Activated naive CD8-positive, alpha-beta T cell treated with anti-CD3 and anti-CD28 coated beads, Interleukin-2, amount 10 ng/mL, durations not matched to agents 7 days and 5 days (primary cell): ENCODE results near the gene APC2. TPM values are rescaled to one million over a fixed set of nuclear protein-coding genes. Genes with fewer than 3 reads are reported as not detected.

Experiments used
- ATAC-seq: fragments of 150-1000 bp; cut with Tn5 transposase; one replicate; pipeline ENCODE4 v1.10.0; 2021; ENCODE audit warnings: low read depth, moderate library complexity
- POLR2A ChIA-PET: fragments of 350-600 bp; sonication (Branson Sonifier 250); formaldehyde crosslinking; loops from one replicate; lab custom pipeline; 2021; ENCODE audit warnings: antibody characterized with exemption; lab: Charles Lee
- DNase-seq: peaks from one replicate; pipeline ENCODE4 v3.0.0; 2021
- H3K27ac Mint-ChIP-seq: one replicate; pipeline ENCODE4 v1.8.0; 2022; ENCODE audit warnings: mild to moderate bottlenecking, mixed read lengths
- H3K27me3 Mint-ChIP-seq: one replicate; pipeline ENCODE4 v1.8.0; 2022; ENCODE audit warnings: mild to moderate bottlenecking, moderate library complexity, mixed read lengths
- H3K36me3 Mint-ChIP-seq: one replicate; pipeline ENCODE4 v1.8.0; 2021; ENCODE audit warnings: mild to moderate bottlenecking, mixed read lengths
- H3K4me1 Mint-ChIP-seq: one replicate; pipeline ENCODE4 v1.8.0; 2021; ENCODE audit warnings: mixed read lengths
- H3K4me3 Mint-ChIP-seq: one replicate; pipeline ENCODE4 v1.8.0; 2022; ENCODE audit warnings: mild to moderate bottlenecking, moderate library complexity, mixed read lengths
- H3K9me3 Mint-ChIP-seq: one replicate; pipeline ENCODE4 v1.8.0; 2021; ENCODE audit warnings: mixed read lengths
- total RNA-seq, 2 experiments: library from RNA; stranded (reverse); gene quantifications; one replicate each; pipeline ENCODE4 v1.2.3, GENCODE V29; 2021

Gene APC2
- total RNA-seq, 2 experiments from 2014 or later, result 0.06 to 0.11 TPM

GRCh38 chr19:1450735-1451731, 1.1 kb downstream of the APC2 start:
- no peak for DNase-seq
- Mint-ChIP-seq H3K27ac (no peak overlapping the region), H3K36me3 (no peaks in the 10 kb centered on the region), H3K27me3 (peaks cover 69% of the 10 kb centered on the region), H3K4me1 (peaks cover 9% of the 10 kb centered on the region), H3K4me3 (no peak overlapping the region), H3K9me3 (no peaks in the 10 kb centered on the region)
- ATAC-seq, result no peak
- POLR2A ChIA-PET, result no interaction called here

GRCh38 chr19:1451916-1452801, 2.2 kb downstream of the APC2 start:
- ATAC-seq (no peak), DNase-seq (no peak)
- POLR2A ChIA-PET, result no interaction called here
- Mint-ChIP-seq H3K27ac (no peak overlapping the region), H3K4me3 (no peak overlapping the region), H3K9me3 (no peaks in the 10 kb centered on the region), H3K4me1 (peaks cover 9% of the 10 kb centered on the region), H3K27me3 (peaks cover 65% of the 10 kb centered on the region), H3K36me3 (no peaks in the 10 kb centered on the region)

DNA sequence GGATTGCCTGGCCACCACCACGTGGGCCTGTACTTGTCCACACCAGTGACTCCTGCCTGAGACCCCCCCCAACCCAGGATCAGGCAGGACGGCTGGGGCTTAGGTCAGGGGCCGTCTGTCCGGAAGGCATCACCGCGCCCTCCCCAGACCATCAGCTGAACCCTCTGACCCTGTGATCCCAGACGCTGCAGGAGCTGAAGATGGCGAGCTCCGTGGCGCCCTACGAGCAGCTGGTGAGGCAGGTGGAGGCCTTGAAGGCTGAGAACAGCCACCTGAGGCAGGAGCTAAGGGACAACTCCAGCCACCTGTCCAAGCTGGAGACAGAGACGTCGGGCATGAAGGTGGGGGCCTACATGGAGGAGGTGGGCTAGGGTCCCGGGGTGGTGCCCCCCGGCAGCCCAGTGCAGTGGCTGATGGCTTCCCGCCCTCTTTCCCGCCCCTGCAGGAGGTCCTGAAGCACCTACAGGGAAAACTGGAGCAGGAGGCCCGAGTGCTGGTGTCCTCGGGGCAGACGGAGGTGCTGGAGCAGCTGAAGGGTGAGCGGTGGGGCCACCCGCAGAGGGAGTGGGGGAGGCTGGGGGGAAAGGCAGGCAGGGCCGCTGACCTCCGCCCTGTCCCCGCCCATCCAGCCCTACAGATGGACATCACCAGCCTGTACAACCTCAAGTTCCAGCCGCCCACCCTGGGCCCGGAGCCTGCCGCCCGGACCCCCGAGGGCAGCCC, 3.0 kb downstream of the APC2 start:
- POLR2A ChIA-PET, result no interaction called here
- DNase-seq (no peak), ATAC-seq (no peak)
- peaks cover 9% of the 10 kb centered on the region for H3K4me1 Mint-ChIP-seq
- no peaks in the 10 kb centered on the region for H3K9me3 Mint-ChIP-seq
- H3K36me3 Mint-ChIP-seq, result no peaks in the 10 kb centered on the region
- no peak overlapping the region for H3K27ac Mint-ChIP-seq
- no peak overlapping the region for H3K4me3 Mint-ChIP-seq
- peaks cover 63% of the 10 kb centered on the region for H3K27me3 Mint-ChIP-seq

GRCh38 chr19:1453525-1454364, 3.8 kb downstream of the APC2 start:
- Mint-ChIP-seq H3K36me3 (no peaks in the 10 kb centered on the region), H3K4me3 (no peak overlapping the region), H3K9me3 (no peaks in the 10 kb centered on the region), H3K27ac (no peak overlapping the region), H3K27me3 (peaks cover 60% of the 10 kb centered on the region), H3K4me1 (peaks cover 9% of the 10 kb centered on the region)
- DNase-seq, result no peak
- no peak for ATAC-seq
- POLR2A ChIA-PET, result no interaction called here

- POLR2A ChIA-PET, result interaction anchor here (1.4 kb wide), 1 partner anchor 17 kb away, joined by 3 read pairs; no protein-coding TSS in a partner anchor
- Mint-ChIP-seq H3K4me3 (no peak overlapping the region), H3K27ac (no peak overlapping the region)
These were observed 5.0 kb downstream of the APC2 start for GRCh38 chr19:1455002-1455335.

GRCh38 chr19:1455336-1456120, 5.6 kb downstream of the APC2 start:
- H3K36me3 Mint-ChIP-seq, result no peaks in the 10 kb centered on the region
- DNase-seq (peak; percentile 63), ATAC-seq (peak; percentile 51)
- no peaks in the 10 kb centered on the region for H3K9me3 Mint-ChIP-seq
- H3K4me3 Mint-ChIP-seq, result peak overlapping the region; percentile 35
- POLR2A ChIA-PET, result interaction anchor here (0.7 to 1.4 kb wide), 3 partner anchors 16 to 299 kb away, joined by 3 to 4 read pairs (median 3); partner anchors contain the start of gene CIRBP
- peaks cover 50% of the 10 kb centered on the region for H3K27me3 Mint-ChIP-seq
- H3K4me1 Mint-ChIP-seq, result peaks cover 9% of the 10 kb centered on the region
- H3K27ac Mint-ChIP-seq, result peak overlapping the region; percentile 26

More at GRCh38 chr19:1455002-1455335, 5.0 kb downstream of the APC2 start:
- Mint-ChIP-seq H3K27me3 (peaks cover 53% of the 10 kb centered on the region), H3K4me1 (peaks cover 9% of the 10 kb centered on the region), H3K36me3 (no peaks in the 10 kb centered on the region), H3K9me3 (no peaks in the 10 kb centered on the region)
- DNase-seq (no peak), ATAC-seq (no peak)

DNA sequence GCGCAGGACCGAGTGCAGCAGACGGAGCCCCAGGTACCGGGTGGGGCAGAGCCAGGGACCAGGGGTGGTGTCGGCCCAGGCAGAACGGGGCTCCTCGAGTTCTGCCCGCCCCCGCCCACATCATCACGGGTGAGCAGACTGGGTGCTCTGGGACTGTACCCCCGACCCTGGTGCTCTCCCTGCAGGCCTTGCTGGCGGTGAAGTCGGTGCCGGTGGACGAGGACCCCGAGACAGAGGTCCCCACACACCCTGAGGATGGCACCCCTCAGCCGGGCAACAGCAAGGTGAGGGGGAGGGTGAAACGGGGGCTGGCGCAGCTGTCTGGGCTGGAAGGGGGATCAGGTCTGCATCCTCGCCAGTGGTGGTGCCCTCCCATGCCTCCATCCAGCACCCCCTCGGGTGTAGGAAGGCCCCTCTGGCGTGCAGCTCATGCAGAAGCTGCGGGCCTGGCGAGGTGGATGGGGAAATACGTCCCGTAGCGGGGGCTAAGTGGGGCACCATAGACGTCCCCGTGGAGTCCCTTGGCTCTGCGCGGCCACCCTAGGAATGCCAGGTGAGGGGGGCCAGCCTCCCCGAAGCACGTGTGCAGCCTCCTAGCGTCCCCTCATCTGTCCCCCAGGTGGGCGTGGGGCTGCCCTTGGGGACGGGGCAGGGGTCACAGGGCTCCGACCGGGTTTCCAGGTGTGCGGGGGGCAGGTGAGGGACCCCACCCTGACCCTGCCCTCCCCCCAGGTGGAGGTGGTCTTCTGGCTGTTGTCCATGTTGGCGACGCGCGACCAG, 6.4 kb downstream of the APC2 start:
- H3K4me3 Mint-ChIP-seq, result no peak overlapping the region
- POLR2A ChIA-PET, result interaction anchor here (0.7 to 1.4 kb wide), 4 partner anchors 9 to 299 kb away, joined by 3 to 4 read pairs (median 3); partner anchors contain the start of gene CIRBP
- H3K36me3 Mint-ChIP-seq, result no peaks in the 10 kb centered on the region
- ATAC-seq, result no peak
- H3K27ac Mint-ChIP-seq, result no peak overlapping the region
- H3K27me3 Mint-ChIP-seq, result peaks cover 42% of the 10 kb centered on the region
- no peak for DNase-seq
- H3K9me3 Mint-ChIP-seq, result no peaks in the 10 kb centered on the region
- peaks cover 5% of the 10 kb centered on the region for H3K4me1 Mint-ChIP-seq

- POLR2A ChIA-PET, result interaction anchor here (1.3 kb wide), 1 partner anchor 10 kb away, joined by 3 read pairs; no protein-coding TSS in a partner anchor
- H3K9me3 Mint-ChIP-seq, result no peaks in the 10 kb centered on the region
- H3K4me3 Mint-ChIP-seq, result no peak overlapping the region
- ATAC-seq (no peak), DNase-seq (no peak)
- H3K27ac Mint-ChIP-seq, result no peak overlapping the region
- peaks cover 37% of the 10 kb centered on the region for H3K27me3 Mint-ChIP-seq
- peaks cover 5% of the 10 kb centered on the region for H3K4me1 Mint-ChIP-seq
- no peaks in the 10 kb centered on the region for H3K36me3 Mint-ChIP-seq
These were observed 7.3 kb downstream of the APC2 start for GRCh38 chr19:1457031-1457739.

- Mint-ChIP-seq H3K4me1 (peaks cover 5% of the 10 kb centered on the region), H3K4me3 (no peak overlapping the region), H3K9me3 (no peaks in the 10 kb centered on the region), H3K36me3 (no peaks in the 10 kb centered on the region), H3K27ac (peak overlapping the region; percentile 49), H3K27me3 (peaks cover 34% of the 10 kb centered on the region)
- DNase-seq (no peak), ATAC-seq (no peak)
- POLR2A ChIA-PET, result no interaction called here
These were observed 8.0 kb downstream of the APC2 start for GRCh38 chr19:1457892-1458291.

DNA sequence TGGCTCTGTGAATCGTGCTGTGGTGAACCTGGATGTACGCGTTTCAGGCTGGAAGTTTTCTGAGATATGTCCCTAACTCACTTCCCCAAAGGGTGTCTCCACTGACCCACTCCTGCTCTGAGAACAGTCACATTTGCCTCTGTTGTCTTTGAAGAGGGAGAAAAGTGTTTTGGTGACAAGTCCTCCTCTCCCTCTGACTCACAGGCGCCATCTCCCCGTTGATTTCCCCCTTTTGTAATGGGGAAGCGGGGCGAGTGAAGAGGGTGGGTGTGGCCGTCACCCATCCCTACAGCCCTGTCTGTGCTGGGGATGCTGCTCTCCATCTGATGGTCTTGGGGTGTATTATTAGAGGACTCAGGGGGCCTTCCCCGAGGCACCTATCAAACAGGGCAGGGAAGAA, 9.6 kb downstream of the APC2 start:
- Mint-ChIP-seq H3K4me3 (no peak overlapping the region), H3K9me3 (no peaks in the 10 kb centered on the region), H3K36me3 (no peaks in the 10 kb centered on the region), H3K27me3 (peaks cover 27% of the 10 kb centered on the region), H3K4me1 (peaks cover 5% of the 10 kb centered on the region), H3K27ac (no peak overlapping the region)
- ATAC-seq (no peak), DNase-seq (no peak)
- POLR2A ChIA-PET, result no interaction called here
